ENCODE results near the gene GHRH.

The GHRH gene

GRCh38 chr20:37260923-37261322 lies 691 bp downstream of the GHRH start:
- DNase-seq = no peak

- DNase-seq = no peak
These were observed 1.7 kb downstream of the GHRH start for GRCh38 chr20:37259865-37260264.

- DNase-seq = no peak
These were observed 2.6 kb downstream of the GHRH start for GRCh38 chr20:37259031-37259430.

GRCh38 chr20:37257988-37258387 lies 3.6 kb downstream of the GHRH start:
- no peak for DNase-seq

- no peak for DNase-seq
These were observed 4.1 kb downstream of the GHRH start for GRCh38 chr20:37257530-37257929.

GRCh38 chr20:37256286-37256685 lies 5.3 kb downstream of the GHRH start:
- DNase-seq = no peak

- no peak for DNase-seq
These were observed 7.3 kb downstream of the GHRH start for GRCh38 chr20:37254114-37254878.

- no peak for DNase-seq
These were observed 8.5 kb downstream of the GHRH start for GRCh38 chr20:37253087-37253486.

- DNase-seq = no peak
These were observed 9.7 kb downstream of the GHRH start for GRCh38 chr20:37251825-37252477.

GRCh38 chr20:37249304-37249703 lies 12.3 kb downstream of the GHRH start:
- DNase-seq = no peak

DNA sequence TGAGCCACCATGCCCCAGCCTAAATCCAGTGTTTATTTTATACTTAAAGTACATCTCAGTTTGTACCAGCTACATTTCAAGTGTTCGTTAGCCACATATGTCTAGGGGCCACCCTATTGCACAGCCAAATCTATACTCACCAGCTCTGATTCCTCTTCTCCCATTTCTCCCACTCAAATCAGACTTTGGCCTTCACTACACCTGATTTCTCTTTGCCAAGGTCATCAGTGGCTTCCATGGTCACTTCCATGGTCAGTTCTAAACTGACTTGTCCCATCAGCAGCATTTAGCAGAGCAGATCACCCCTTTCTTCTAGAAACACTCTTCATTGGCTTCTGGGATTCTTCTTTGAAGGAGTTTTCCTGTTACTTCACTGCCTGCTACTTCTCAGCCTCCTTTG lies 14.1 kb downstream of the GHRH start:
- no peak for DNase-seq

GRCh38 chr20:37246736-37247135 lies 14.9 kb downstream of the GHRH start:
- no peak for DNase-seq

GRCh38 chr20:37245216-37246150 lies 16.1 kb downstream of the GHRH start:
- no peak for DNase-seq

DNA sequence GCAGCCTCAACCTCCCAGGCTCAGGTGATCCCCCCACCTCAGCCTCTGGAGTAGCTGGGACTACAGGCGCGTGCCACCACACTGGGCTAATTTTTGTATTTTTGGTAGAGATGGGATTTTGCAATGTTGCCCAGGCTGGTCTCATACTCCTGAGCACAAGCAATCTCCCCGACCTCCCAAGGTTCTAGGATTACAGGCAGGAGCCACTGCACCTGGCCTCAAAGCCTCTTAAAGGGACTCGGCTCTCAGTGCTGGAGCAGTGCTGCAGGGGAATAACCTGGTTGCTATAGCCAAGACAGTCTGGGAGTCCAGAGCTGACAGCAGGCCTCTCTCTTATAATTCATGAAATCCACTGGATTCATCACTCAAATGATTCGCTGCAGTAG lies 17.0 kb downstream of the GHRH start:
- DNase-seq = no peak

GRCh38 chr20:37243937-37244571 lies 17.6 kb downstream of the GHRH start:
- no peak for DNase-seq

- DNase-seq = no peak
These were observed 18.3 kb downstream of the GHRH start for GRCh38 chr20:37243076-37243936.

DNA sequence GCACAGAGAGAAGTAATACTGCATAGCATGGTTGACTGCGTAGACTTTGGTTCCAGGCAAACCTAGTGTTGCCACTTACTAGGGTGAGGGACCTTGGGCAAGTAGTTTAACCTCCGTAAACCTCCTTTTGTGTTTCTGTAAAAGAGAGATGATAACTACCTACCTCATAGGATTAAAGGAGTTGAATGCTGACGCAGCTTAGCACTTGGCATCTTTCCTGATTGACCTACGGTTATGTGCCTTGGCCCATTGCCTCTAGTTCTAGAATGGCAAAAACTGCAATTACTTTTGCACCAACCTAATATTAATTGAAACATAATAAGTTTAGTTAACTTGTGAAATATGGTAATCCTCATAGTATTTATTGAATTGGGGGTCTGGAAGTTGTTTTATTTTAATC lies 19.1 kb downstream of the GHRH start:
- no peak for DNase-seq

DNA sequence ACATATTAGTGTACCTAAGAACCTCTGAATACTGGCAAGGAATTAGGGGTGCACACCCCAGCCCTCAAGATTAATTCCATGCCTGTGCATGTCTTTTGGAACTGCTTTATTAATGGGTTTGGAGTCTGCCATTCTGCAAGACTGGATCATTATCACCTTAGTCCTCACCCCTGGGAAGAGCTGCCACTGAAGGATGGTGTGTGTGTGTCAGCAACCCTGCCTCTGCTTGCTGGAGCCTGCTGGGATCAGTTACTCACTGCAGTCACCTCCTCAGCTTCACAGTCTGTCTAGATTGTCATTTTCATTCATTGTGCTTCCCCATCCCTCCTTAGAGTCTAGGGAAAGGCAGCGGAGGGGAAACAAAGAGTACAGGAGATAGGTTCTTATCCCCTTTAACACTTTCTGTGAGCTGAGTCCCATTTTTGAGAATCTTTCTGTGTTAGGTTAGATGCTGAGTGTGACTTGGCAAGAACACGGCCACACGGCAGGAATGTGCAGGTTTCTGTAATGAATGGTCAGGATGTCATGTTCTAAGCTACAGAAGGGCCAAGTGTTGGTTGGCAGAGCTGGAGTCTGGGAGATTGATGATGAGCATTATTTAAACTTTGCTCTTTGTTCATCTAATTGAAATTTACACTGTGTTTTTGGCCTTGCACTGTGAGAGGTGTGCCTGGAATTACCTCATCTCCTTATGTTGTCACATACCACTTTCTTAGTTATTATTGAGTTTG lies 21.1 kb downstream of the GHRH start:
- DNase-seq = no peak

- DNase-seq = no peak
These were observed 22.6 kb downstream of the GHRH start for GRCh38 chr20:37238935-37239451.

DNA sequence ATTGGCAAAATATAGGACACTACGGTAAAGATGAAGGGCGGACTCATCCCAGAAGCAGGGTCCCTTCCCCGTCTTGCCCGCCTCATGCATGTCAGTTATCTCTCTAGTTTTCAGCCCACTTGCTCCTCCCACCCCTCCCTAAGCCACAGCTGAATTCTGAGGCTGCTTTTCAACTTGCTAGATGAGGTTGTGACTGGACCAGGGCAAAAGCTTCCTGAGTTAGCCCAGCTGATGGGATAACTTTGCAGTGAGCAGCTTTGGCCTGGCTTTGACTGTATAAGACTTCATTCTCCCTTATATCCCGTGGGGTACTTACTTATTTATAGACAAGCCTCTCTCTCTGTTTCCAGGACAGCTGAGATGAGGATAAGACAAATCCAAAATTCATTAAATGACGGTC lies 23.2 kb downstream of the GHRH start:
- DNase-seq = no peak

DNA sequence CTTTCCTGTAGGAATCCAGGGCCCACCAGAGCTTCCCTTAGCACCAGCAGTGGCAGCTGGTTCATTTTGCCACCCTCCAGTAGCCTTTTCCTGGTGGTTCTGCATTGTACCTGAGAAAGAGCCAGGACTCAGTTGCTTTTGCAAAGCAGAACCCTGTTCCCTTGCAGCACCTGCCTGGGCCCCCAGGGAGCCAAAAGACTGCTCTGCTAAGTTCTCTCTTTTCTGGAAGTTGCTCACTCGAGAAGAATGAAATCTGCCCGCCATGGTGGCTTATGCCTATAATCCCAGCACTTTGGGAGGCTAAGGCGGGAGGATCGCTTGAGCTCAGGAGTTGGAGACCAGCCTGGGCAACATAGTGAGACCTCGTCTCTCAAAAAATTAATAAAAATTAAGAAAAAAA lies 24.0 kb downstream of the GHRH start:
- no peak for DNase-seq

Data from NCI-H2029 treated with DMSO at 0.1 percent for 48 hours (cell line).